ENCODE results near the gene PIK3C3. TPM values are rescaled to one million over a fixed set of nuclear protein-coding genes. Genes with fewer than 3 reads are reported as not detected.

The PIK3C3 gene
- total RNA-seq, 2 donors from 2014 or later: 51.2 to 72.1 TPM

GRCh38 chr18:42126586-42126985, 171.6 kb downstream of the PIK3C3 start:
- no peak for ATAC-seq (ENCODE audit: insufficient number of reproducible peaks, low FRiP score, low read depth)
- H3K27ac ChIP-seq: no peak overlapping the region
- no peak for TF ChIP-seq CTCF (IDR thresholded peaks at IDR 0.05)

GRCh38 chr18:42131066-42131929, 176.3 kb downstream of the PIK3C3 start:
- H3K36me3 ChIP-seq: no peaks in the 10 kb centered on the region
- no peak overlapping the region for H3K4me3 ChIP-seq
- no peaks in the 10 kb centered on the region for H3K9me3 ChIP-seq
- ATAC-seq (ENCODE audit: insufficient number of reproducible peaks, low FRiP score, low read depth) (no peak), DNase-seq (ENCODE audit: low spot score) (no peak)
- no peak overlapping the region for H3K27ac ChIP-seq
- no peaks in the 10 kb centered on the region for H3K27me3 ChIP-seq (replicated peaks; ENCODE audit: insufficient read depth)
- H3K4me1 ChIP-seq (ENCODE audit: control insufficient read depth in 1 of 2, low read depth in 2 of 2): no peaks in the 10 kb centered on the region
- no peak for TF ChIP-seq CTCF (IDR thresholded peaks at IDR 0.05)

More at GRCh38 chr18:42126586-42126985, 171.6 kb downstream of the PIK3C3 start:
- no peak for DNase-seq (ENCODE audit: low spot score)
- no peaks in the 10 kb centered on the region for H3K4me1 ChIP-seq (ENCODE audit: control insufficient read depth in 1 of 2, low read depth in 2 of 2)
- no peaks in the 10 kb centered on the region for H3K36me3 ChIP-seq
- no peaks in the 10 kb centered on the region for H3K9me3 ChIP-seq
- H3K27me3 ChIP-seq (replicated peaks; ENCODE audit: insufficient read depth): no peaks in the 10 kb centered on the region
- no peak overlapping the region for H3K4me3 ChIP-seq

- H3K27ac ChIP-seq: no peak overlapping the region
- no peaks in the 10 kb centered on the region for H3K36me3 ChIP-seq
- no peak for DNase-seq (ENCODE audit: low spot score)
- no peaks in the 10 kb centered on the region for H3K4me1 ChIP-seq (ENCODE audit: control insufficient read depth in 1 of 2, low read depth in 2 of 2)
- TF ChIP-seq CTCF (IDR thresholded peaks at IDR 0.05): no peak
- no peak overlapping the region for H3K4me3 ChIP-seq
- no peaks in the 10 kb centered on the region for H3K9me3 ChIP-seq
- ATAC-seq (ENCODE audit: insufficient number of reproducible peaks, low FRiP score, low read depth): no peak
- H3K27me3 ChIP-seq (replicated peaks; ENCODE audit: insufficient read depth): no peaks in the 10 kb centered on the region
Measured at GRCh38 chr18:42131930-42132244, 176.9 kb downstream of the PIK3C3 start.
